Small intestine (tissue), 7 donors: ENCODE measurements around the gene HYAL1. TPM values are rescaled to one million over a fixed set of nuclear protein-coding genes. Genes with fewer than 3 reads are reported as not detected.

Experiments used
- DNase-seq, 2 donors: peaks; one replicate each; pipeline versions ENCODE4 v3.0.0 to v3.0.0-alpha.2; 2013
- FAIRE-seq: peaks from 2 replicates; lab custom pipeline; 2012; peaks lifted over from hg19 to GRCh38; lab: Jason Lieb, UNC
- H3K27ac ChIP-seq, 3 donors: one replicate each; pipeline ENCODE4 v1.5.1; 2013; ENCODE audit warnings: low read length in 2 of 3, mild to moderate bottlenecking in 2 of 3, control low read depth in 1 of 3, inconsistent platforms in 1 of 3, low read depth in 1 of 3, moderate library complexity in 1 of 3
- H3K27me3 ChIP-seq, 3 donors: one replicate each; pipeline ENCODE4 v1.6.1; 2013; ENCODE audit warnings: low read length in 3 of 3, inconsistent platforms in 1 of 3; ENCODE audit not compliant: control insufficient read depth in 3 of 3, insufficient read depth in 3 of 3
- H3K36me3 ChIP-seq, 3 donors: one replicate each; pipeline ENCODE4 v1.6.1; 2013; ENCODE audit warnings: low read length in 3 of 3, inconsistent platforms in 1 of 3, low read depth in 1 of 3, mild to moderate bottlenecking in 1 of 3, moderate library complexity in 1 of 3; ENCODE audit not compliant: control insufficient read depth in 3 of 3, insufficient read depth in 2 of 3
- H3K4me1 ChIP-seq, 3 donors: one replicate each; pipeline ENCODE4 v1.6.1; 2013; ENCODE audit warnings: low read length in 2 of 3, inconsistent platforms in 1 of 3, low read depth in 1 of 3, mild to moderate bottlenecking in 1 of 3, moderate library complexity in 1 of 3; ENCODE audit not compliant: control insufficient read depth in 3 of 3, insufficient read depth in 2 of 3
- H3K4me3 ChIP-seq, 3 donors: one replicate each; pipeline ENCODE4 v1.5.1; 2013; ENCODE audit warnings: low read length in 3 of 3, control low read depth in 1 of 3, inconsistent platforms in 1 of 3, low read depth in 1 of 3, mild to moderate bottlenecking in 1 of 3, moderate library complexity in 1 of 3
- H3K9me3 ChIP-seq, 2 donors: one replicate each; pipeline ENCODE4 v1.6.1; 2013; ENCODE audit warnings: low read depth in 1 of 2, low read length in 1 of 2; ENCODE audit not compliant: control insufficient read depth in 2 of 2, insufficient read depth in 1 of 2
- WGBS, 3 donors: extraction: QIAGEN DNeasy Blood & Tissue Kit; methylation state at CpG; one replicate each; pipeline ENCODE4 v1.1.7; 2013; 5-methylcytosine and 5-hydroxymethylcytosine counted together
- polyA plus RNA-seq, 4 donors: library from polyadenylated mRNA; stranded (reverse) in 3 of 4; unstranded in 1 of 4; fragments of 200-250 nt in 3 of 4; fragments of 120-200 nt in 1 of 4; gene quantifications; one replicate each; pipeline versions ENCODE4 v1.2.1 to v1.2.3, GENCODE V29; 2013
- donor health status: healthy with polysubstance abuse.
- donor health status: control.
- donor health status: control.
- donor health status: Bipolar disorder and iron deficiency.
- donor health status: healthy.

HYAL1 gene
- polyA plus RNA-seq, 4 donors = 1.1 to 11.1 (median 3.7) TPM

- Histone ChIP-seq H3K9me3 (no peaks in the 10 kb centered on the region), H3K4me1 (peaks cover 0 to 30% (median 0%) of the 10 kb centered on the region in 3 donors), H3K36me3 (peaks cover 0 to 8% (median 0%) of the 10 kb centered on the region in 3 donors), H3K4me3 (peak overlapping the region; percentile 27 to 50 (median 48)), H3K27ac (peak overlapping the region; percentile 18 to 88 (median 73)), H3K27me3 (peaks cover 0 to 26% (median 0%) of the 10 kb centered on the region in 3 donors)
- FAIRE-seq = no peak
- DNase-seq = no peak
- WGBS, 3 donors = 71 to 80% (median 72%) methylated on average over 14 of the region's 14 CpGs
These were observed 36.2 kb upstream of the HYAL1 start for GRCh38 chr3:50339485-50340146.

GRCh38 chr3:50338965-50339364, 35.6 kb upstream of the HYAL1 start:
- FAIRE-seq (no peak), DNase-seq (no peak)
- Histone ChIP-seq H3K27ac (peak overlapping the region in 2 of 3 donors; percentile 80 to 96), H3K36me3 (peaks cover 0 to 14% (median 0%) of the 10 kb centered on the region in 3 donors), H3K27me3 (peaks cover 0 to 26% (median 0%) of the 10 kb centered on the region in 3 donors), H3K4me1 (peaks cover 0 to 30% (median 3%) of the 10 kb centered on the region in 3 donors), H3K4me3 (peak overlapping the region in 1 of 3 donors; percentile 24), H3K9me3 (no peaks in the 10 kb centered on the region)
- WGBS, 3 donors = 55 to 82% (median 59%) methylated on average over 5 of the region's 5 CpGs

- WGBS, 3 donors = 0 to 1% (median 0%) methylated on average over 55 to 79 of the region's 79 CpGs
- DNase-seq (peak; percentile 99), FAIRE-seq (no peak)
- H3K27me3 ChIP-seq = peaks cover 0 to 26% (median 0%) of the 10 kb centered on the region in 3 donors
- H3K4me3 ChIP-seq = peak overlapping the region; percentile 56 to 91 (median 61)
- peaks cover 0 to 20% (median 0%) of the 10 kb centered on the region in 3 donors for H3K36me3 ChIP-seq
- H3K27ac ChIP-seq = peak overlapping the region; percentile 92 to 98 (median 96)
- H3K4me1 ChIP-seq = peaks cover 0 to 32% (median 3%) of the 10 kb centered on the region in 3 donors
- no peaks in the 10 kb centered on the region for H3K9me3 ChIP-seq
These were observed 33.9 kb upstream of the HYAL1 start for GRCh38 chr3:50337175-50337861.

GRCh38 chr3:50336452-50337174, 33.2 kb upstream of the HYAL1 start:
- Histone ChIP-seq H3K27ac (peak overlapping the region; percentile 88 to 98 (median 96)), H3K9me3 (no peaks in the 10 kb centered on the region), H3K4me3 (peak overlapping the region; percentile 56 to 91 (median 61)), H3K4me1 (peaks cover 0 to 32% (median 3%) of the 10 kb centered on the region in 3 donors), H3K27me3 (peaks cover 0 to 22% (median 0%) of the 10 kb centered on the region in 3 donors), H3K36me3 (peaks cover 0 to 27% (median 3%) of the 10 kb centered on the region in 3 donors)
- 1% methylated on average over 29 to 31 of the region's 31 CpGs for WGBS, 3 donors
- FAIRE-seq = no peak
- DNase-seq = no peak

GRCh38 chr3:50334339-50335075, 31.1 kb upstream of the HYAL1 start:
- Histone ChIP-seq H3K27me3 (peaks cover 0 to 2% (median 0%) of the 10 kb centered on the region in 3 donors), H3K9me3 (no peaks in the 10 kb centered on the region), H3K27ac (peak overlapping the region in 2 of 3 donors; percentile 32 to 81), H3K36me3 (peaks cover 12 to 49% (median 14%) of the 10 kb centered on the region in 3 donors), H3K4me3 (no peak overlapping the region), H3K4me1 (peaks cover 0 to 22% (median 3%) of the 10 kb centered on the region in 3 donors)
- 60 to 66% (median 62%) methylated on average over 5 of the region's 5 CpGs for WGBS, 3 donors
- FAIRE-seq (no peak), DNase-seq (no peak)

GRCh38 chr3:50333744-50334328, 30.5 kb upstream of the HYAL1 start:
- FAIRE-seq = no peak
- WGBS, 3 donors = 62 to 76% (median 71%) methylated on average over 12 of the region's 12 CpGs
- Histone ChIP-seq H3K4me1 (peaks cover 0 to 23% (median 3%) of the 10 kb centered on the region in 3 donors), H3K9me3 (no peaks in the 10 kb centered on the region), H3K27me3 (no peaks in the 10 kb centered on the region), H3K27ac (peak overlapping the region in 2 of 3 donors; percentile 32 to 81), H3K4me3 (no peak overlapping the region), H3K36me3 (peaks cover 12 to 55% (median 14%) of the 10 kb centered on the region in 3 donors)
- no peak for DNase-seq

GRCh38 chr3:50331364-50331907, 28.1 kb upstream of the HYAL1 start:
- DNase-seq (no peak), FAIRE-seq (no peak)
- no peak overlapping the region for H3K4me3 ChIP-seq
- H3K4me1 ChIP-seq = peaks cover 0 to 35% (median 9%) of the 10 kb centered on the region in 3 donors
- no peaks in the 10 kb centered on the region for H3K27me3 ChIP-seq
- WGBS, 3 donors = 96 to 98% (median 96%) methylated on average over 19 of the region's 19 CpGs
- peaks cover 12 to 66% (median 14%) of the 10 kb centered on the region in 3 donors for H3K36me3 ChIP-seq
- no peaks in the 10 kb centered on the region for H3K9me3 ChIP-seq
- no peak overlapping the region for H3K27ac ChIP-seq
